ENCODE results near the gene THEMIS2.
A peak's percentile ranks its signal among the peaks of the same experiment; 100 is the strongest.
"Not testable (repeated sequence)": the region's sequence is repeated elsewhere in the genome, so short reads cannot be mapped to it uniquely, and the experiment has no call there.

THEMIS2 gene

GRCh38 chr1:27872059-27872801 is at the start of gene THEMIS2:
Gene THEMIS2 (plus strand): TSS chr1:27872544. CDS start chr1:27872572, 28 bp downstream.
- DNase-seq: peak; percentile 57

- no peak for DNase-seq
Observed at GRCh38 chr1:27823784-27824183, 48.6 kb upstream of the THEMIS2 start.

DNA sequence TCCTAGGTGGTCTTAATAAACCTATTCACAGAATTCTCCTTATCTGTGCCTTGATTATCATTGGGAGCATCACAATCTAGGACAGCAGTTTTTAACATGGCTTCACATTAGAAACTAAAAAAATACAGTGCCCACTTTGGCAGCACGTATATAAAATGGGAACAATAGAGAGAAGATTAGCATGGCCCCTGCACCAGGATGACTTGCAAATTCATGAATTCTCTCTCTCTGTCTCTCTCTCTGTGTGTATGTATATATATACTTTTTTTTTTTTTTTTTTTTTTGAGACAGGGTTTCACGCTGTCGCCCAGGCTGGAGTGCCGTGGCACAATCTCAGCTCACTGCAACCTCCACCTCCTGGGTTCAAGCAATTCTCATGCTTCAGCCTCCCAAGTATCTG is 47.9 kb upstream of the THEMIS2 start:
- DNase-seq: no peak

GRCh38 chr1:27829339-27829960 is 42.9 kb upstream of the THEMIS2 start:
- not testable (repeated sequence) for DNase-seq

DNA sequence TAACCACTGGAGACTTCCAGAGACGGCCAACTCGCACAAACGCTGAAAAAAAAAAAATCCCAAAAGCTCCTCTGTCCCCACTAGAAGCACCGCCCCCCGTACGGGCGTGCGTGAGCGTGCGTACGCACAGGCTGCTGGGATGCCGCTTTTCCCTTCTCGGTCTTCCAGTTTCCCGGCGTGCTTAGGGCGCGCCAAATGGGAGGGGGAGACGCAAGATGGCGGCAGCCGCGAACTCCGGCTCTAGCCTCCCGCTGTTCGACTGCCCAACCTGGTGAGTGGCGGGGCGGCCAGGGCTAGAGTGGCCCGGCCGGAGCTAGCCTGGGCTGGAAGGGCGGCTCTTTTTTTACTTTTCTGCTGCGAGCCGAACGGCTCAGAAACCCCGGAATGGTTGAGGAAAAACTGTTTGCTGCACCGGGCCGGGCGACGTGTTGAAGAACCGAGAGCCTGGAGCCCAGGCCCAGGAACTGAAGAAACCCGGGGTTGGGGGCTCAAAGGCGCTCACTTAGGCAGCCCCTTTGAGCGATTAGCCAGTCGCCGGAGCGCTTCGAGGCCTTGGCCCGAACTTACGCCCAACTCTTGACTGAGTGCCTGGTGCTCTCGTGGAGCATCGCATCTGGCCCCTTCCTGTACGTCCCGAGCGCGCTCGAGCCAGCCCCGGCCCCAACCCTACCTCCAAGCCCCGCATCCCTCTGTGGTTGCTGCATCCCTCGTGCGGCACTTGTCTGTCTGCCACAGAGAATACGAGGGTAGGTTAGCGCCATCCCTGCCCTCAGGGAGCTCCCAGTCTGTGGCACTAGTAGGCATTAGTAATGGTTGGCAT is 41.5 kb upstream of the THEMIS2 start, which contains the start of gene PPP1R8:
Gene PPP1R8, plus strand, starts transcription at position 162 of the 820 bp plus-strand sequence. Its CDS starts 54 bp downstream, at position 216.
- DNase-seq: peak; percentile 96

DNA sequence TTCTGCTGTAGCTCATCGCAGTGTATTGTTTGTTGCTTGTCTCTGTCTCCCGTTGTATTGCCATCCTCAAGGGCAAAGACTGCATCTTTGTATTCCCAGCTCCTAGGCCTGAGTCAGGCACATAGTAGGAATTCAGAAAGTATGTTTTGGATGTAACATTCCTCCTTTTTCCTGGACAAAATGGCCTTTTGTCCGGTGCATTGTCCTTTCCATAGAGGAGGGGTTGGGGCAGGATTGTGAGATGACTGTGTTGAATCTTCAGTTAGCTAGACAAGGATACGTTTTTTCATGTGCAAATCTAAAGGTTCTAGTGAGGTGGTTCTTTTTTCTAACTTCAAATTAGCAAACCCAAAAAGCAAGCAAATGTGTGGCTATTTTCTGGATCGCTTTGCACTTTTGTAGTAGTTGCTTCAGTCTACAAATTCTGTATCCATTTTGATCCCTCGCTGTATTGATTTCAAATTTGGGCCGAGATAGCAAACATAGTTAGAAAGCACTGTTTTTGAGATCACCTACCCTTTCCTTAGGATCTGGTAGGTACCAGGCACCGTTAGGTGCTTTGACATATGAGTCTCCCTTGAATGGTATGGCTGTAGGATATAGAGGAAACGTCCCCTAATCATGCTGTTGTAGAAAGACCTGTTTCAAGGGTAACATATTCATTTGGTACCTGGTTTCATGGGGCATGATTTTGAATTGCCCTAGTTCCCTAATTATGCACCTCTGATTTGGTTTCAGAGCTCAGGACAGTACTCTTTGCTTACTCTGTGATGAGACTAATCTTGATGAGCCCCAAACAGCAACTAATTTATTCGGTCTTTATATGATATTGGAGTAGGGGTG is 40.6 kb upstream of the THEMIS2 start:
- DNase-seq: peak; percentile 3

DNA sequence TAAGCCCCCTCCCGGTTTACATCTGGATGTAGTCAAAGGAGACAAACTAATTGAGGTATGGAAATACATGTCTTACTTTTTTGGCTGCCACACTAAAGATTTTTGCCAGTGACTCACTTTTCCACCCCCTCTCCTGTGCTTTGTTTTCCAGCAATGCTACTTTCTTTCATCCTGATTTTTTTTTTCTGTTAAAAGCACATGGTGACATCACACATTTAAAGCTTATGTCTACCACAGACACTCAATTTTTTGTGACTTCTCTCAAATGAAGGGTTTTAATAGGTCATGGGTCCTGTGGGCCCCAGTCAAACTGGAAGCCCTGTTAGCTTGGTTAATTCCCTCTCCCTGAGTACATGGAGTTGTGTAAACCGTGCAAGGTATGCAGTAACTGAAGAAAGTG is 39.6 kb upstream of the THEMIS2 start:
- no peak for DNase-seq

- no peak for DNase-seq
Observed at GRCh38 chr1:27833470-27833869, 38.9 kb upstream of the THEMIS2 start.

GRCh38 chr1:27835046-27835445 is 37.3 kb upstream of the THEMIS2 start:
- no peak for DNase-seq

DNA sequence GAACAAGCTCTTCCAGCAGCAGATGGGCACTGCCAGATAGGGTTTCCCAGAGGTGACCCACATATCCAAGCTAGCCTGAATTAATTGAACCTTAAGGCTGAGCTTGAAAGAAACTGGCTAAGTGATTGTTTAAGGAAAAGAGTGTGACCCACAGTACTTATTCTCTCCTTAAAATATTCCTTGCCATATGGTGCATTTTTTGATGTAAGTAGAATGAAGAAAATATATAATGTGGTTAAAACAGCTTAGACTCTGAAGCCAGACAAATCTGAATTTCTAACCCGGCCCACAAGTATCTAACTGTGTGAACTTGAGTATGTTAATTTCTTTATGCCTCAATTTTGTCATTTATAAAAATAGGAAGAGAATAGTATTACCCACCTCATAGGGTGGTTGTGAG is 36.8 kb upstream of the THEMIS2 start:
- DNase-seq: no peak

GRCh38 chr1:27849951-27850350 is 22.4 kb upstream of the THEMIS2 start:
- no peak for DNase-seq

DNA sequence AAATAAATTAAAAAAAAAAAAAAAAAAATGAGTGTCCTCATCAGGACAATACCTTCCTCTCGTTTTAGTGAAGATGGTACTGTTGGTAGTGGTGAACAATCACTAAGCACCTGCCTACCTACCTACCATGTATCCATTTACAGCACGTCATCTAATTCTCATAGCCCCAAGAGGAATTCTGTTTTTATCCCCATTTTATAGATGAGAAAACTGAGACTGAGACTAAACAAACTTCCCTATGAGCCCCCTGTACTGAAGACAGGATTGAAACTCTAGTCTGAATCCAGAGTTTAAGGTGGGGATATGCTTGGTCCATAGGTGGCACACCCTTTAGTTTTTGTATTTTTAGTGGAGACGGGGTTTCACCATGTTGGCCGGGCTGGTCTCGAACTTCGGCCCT is 17.3 kb upstream of the THEMIS2 start:
- DNase-seq: no peak

GRCh38 chr1:27856561-27857343 is 15.6 kb upstream of the THEMIS2 start:
- DNase-seq: no peak

- not testable (repeated sequence) for DNase-seq
Observed at GRCh38 chr1:27857552-27857951, 14.8 kb upstream of the THEMIS2 start.

DNA sequence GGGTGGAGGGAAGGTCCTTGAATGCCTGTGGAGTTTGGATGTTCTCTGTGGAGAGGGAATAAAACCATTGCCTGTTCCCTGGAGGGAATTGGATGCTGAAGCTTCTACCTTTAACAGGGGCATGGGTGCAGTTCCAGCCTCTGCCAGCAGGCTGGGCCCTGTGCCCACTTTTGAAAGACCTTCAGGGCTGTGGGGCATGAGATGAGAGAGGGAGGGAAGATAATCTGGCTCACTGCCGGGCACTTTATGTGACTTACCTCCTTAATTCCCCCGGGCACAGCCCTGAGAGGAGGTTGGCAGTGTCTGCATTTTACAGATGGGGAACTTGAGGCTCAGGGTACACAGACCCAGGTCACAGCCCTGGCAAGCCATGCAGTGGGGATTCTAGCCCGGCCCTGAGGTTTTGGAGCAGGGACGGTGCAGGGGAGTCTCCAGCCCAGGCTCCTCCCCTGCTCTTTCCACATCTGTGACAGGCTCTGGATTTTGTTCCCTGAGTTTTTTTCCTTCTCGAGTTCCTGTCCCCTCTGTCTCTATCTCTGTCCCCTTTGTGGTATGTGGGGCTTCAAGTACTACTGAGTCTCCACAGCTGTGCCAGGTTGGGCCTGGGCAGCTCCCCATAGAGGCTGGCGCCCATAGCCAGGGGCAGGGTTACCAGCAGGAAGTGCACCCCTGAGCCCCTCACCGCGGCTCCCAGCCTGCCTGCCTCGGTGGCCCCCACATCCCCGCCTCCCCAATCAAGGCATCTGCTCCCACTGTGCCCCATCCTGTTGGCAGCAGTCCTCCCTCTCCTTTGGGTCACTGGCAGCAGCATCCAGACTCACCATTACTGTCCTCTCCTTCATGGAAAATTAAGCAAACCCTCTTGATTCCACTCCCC is 14.0 kb upstream of the THEMIS2 start:
- DNase-seq: peak; percentile 85

DNA sequence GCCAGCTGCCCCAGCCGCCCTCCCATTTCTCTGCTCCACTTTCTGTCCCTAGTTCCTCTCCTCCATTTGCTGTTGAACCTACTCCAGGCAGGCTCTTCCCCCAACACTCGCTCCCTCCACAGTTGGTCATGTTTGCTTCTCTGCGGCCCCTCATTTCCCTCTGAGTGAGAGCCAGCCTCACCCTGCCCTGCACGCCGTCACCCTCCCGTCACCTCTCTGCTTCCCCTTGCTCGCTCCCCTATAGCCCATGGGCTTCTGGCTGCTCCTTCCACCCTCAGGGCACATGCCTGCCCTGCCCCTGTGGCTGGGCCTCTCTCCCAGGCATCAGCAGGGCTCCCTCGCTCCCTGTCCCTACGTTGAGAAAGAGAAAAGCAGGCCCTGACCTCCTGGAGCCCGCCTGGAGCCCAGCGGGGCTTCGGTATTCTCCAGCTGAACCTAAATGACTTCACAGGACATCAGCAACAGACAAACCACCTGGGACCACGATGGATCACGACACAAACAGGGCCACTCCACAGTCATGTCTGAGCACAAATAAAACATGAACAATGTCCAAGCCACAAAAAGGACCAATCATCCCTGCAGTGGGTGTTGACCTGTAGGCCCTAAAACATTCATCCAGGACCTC is 13.3 kb upstream of the THEMIS2 start:
- DNase-seq: no peak

DNA sequence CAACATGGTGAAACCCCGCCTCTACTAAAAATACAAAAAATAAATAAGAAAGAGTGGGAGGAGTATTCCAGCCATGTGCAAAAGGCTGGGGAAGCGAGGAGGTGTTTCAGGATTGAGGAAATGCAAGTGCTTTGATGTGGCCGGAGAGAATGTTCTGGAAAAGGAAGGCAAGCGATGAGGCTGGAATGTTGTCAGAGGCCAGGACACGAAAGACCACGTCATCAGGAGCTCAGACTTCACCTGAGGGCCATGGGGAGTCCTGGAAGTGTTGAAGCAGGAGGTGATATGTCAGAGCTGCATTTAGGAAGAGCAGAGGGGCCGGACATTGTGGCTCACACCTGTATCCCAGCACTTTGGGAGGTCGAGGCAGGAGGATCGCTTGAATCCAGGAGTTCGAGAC is 10.9 kb upstream of the THEMIS2 start:
- no peak for DNase-seq

DNA sequence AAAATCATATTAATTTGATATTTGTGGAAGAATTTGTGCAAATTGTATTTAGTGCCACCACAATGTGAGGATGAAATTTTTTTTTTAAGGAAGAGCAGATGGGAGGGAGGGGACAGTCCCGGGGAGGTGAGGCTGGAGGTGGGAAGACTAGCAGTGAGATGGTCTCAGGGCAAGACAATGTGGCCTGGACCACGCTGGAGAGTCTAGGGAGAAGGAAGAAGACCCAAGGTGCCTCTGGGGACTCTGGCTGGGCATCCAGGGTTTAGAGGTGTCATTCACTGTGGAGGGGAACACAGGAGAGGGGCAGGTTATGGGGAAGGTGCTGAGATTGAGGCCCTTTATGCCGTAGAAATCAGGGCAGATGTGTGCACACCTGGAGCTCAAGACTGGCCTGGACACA is 10.3 kb upstream of the THEMIS2 start:
- no peak for DNase-seq

DNA sequence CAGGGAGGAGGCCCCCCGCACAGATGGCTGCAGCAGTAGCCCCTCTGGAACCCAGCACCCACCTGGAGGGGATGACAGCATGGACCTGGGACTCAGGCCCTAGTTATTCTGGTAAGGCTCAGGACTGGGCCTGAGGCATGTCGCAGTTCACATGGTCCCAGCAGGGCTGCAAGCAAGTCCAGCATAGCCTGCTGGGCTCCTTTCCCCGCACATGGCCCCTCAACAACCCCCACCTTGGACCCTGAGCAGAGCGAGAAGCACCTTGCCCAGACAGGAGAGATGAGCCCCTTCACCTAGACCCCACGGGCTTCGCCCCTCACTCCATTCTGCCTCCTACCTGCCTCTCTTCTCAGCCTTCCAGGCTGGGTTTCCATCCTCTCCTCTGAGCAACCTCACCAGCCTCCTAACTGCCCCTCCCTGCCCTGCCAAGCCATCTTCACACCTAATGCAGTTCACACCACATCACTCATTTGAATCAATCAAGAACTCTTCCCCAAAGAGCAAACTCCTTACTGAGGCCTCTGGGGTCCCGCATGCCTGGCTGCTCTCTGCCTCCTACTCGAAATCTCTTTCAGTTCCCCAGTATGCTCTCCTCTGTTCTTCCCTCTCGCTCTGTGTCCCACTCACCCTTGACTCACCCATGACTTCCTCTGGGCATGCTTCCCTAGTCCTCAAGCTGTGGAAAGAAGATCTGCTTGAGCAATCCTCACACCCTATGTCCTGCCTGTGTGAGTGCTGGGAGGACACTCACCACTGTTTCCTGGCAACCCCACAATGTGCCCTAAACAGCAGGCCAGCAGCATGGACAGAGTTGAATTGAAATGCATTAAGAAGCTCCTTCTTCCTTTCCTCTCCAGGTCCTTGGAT is 9.4 kb upstream of the THEMIS2 start:
- no peak for DNase-seq

Measured in NCI-H69 (cell line).